HepG2 (cell line): Measurements from ENCODE around the gene TXNDC11. TPM values are rescaled to one million over a fixed set of nuclear protein-coding genes. Genes with fewer than 3 reads are reported as not detected.

Experiments
- AKNA ChIP-seq: sonication (generic); formaldehyde crosslinking; IDR thresholded peaks from 2 replicates; pipeline ENCODE4 v1.4.0; 2020; ENCODE audit warnings: missing genetic modification reagents, borderline replicate concordance
- CBX1 ChIP-seq: IDR thresholded peaks from one replicate; pipeline ENCODE4 v1.6.1; 2016; ENCODE audit warnings: antibody characterized with exemption, low read depth
- FOXP4 ChIP-seq: sonication (generic); formaldehyde crosslinking; IDR thresholded peaks from 2 replicates; pipeline ENCODE4 v1.4.0; 2020; ENCODE audit warnings: missing genetic modification reagents
- MAF1 ChIP-seq: sonication (generic); formaldehyde crosslinking; IDR thresholded peaks from 2 replicates; pipeline ENCODE4 v1.5.0; 2020; ENCODE audit warnings: missing genetic modification reagents, borderline replicate concordance
- MBD4 ChIP-seq: IDR thresholded peaks from 2 replicates; pipeline ENCODE4 v1.6.1; 2012; ENCODE audit warnings: low read length, inconsistent platforms, borderline replicate concordance
- NFYB ChIP-seq: sonication (generic); formaldehyde crosslinking; IDR thresholded peaks from 2 replicates; pipeline ENCODE4 v1.4.0; 2020; ENCODE audit warnings: missing genetic modification reagents
- NR2F2 ChIP-seq: IDR thresholded peaks from 2 replicates; pipeline ENCODE4 v1.6.1; 2012; ENCODE audit warnings: low read depth, inconsistent platforms, borderline replicate concordance
- POLR2AphosphoS5 ChIP-seq: IDR thresholded peaks from 2 replicates; pipeline ENCODE4 v1.6.1; 2012; ENCODE audit warnings: low read depth, low read length
- PRDM15 ChIP-seq: sonication (generic); formaldehyde crosslinking; IDR thresholded peaks from 2 replicates; pipeline ENCODE4 v1.4.0; 2020; ENCODE audit warnings: missing genetic modification reagents
- RBAK ChIP-seq: sonication (generic); formaldehyde crosslinking; IDR thresholded peaks from 2 replicates; pipeline ENCODE4 v1.5.1; 2020; ENCODE audit warnings: mild to moderate bottlenecking, missing genetic modification reagents
- RBM39 ChIP-seq: fragments of 200-400 bp; formaldehyde crosslinking; IDR thresholded peaks from one replicate; pipeline ENCODE4 v1.6.1; 2018; ENCODE audit warnings: antibody characterized with exemption, mild to moderate bottlenecking, low read depth, low read length; ENCODE audit not compliant: poor library complexity, severe bottlenecking
- SAP130 ChIP-seq: IDR thresholded peaks from 2 replicates; pipeline ENCODE4 v1.6.1; 2016; ENCODE audit warnings: low read depth
- TEAD2 ChIP-seq: sonication (generic); formaldehyde crosslinking; IDR thresholded peaks from 2 replicates; pipeline ENCODE4 v1.9.0; 2021; ENCODE audit warnings: missing genetic modification reagents
- TGIF2 ChIP-seq: IDR thresholded peaks from 2 replicates; pipeline ENCODE4 v1.6.1; 2016; ENCODE audit warnings: control low read depth, missing compliant biosample characterization
- ZNF264 ChIP-seq: sonication (generic); formaldehyde crosslinking; IDR thresholded peaks from 2 replicates; pipeline ENCODE4 v1.4.0; 2020; ENCODE audit warnings: missing genetic modification reagents
- ZNF761 ChIP-seq: sonication (generic); formaldehyde crosslinking; conservative IDR thresholded peaks from 2 replicates; pipeline ENCODE4 v1.4.0; 2020; ENCODE audit warnings: mild to moderate bottlenecking, missing genetic modification reagents
- ZNF770 ChIP-seq: sonication (generic); formaldehyde crosslinking; IDR thresholded peaks from 2 replicates; pipeline ENCODE4 v1.5.0; 2020; ENCODE audit warnings: mild to moderate bottlenecking, missing genetic modification reagents
- polyA plus RNA-seq, 8 experiments: library from polyadenylated mRNA; depleted of rRNA in 3 of 8; stranded (reverse) in 7 of 8; unstranded in 1 of 8; fragments of >200 nt; fragmentation: Illumina TruSeq in 4 of 8; extraction: Trizol in 4 of 8; gene quantifications; 2 replicates each; pipeline versions ENCODE4 v1.2.1 to v1.2.3, GENCODE V29; 2011 to 2016; ENCODE audit warnings: low read depth in 4 of 8, missing spikeins in 1 of 8, mixed read lengths in 1 of 8; ENCODE audit not compliant: insufficient read depth in 1 of 8
- total RNA-seq, 5 experiments: library from RNA; depleted of rRNA; stranded (reverse); fragments of >200 nt; fragmentation: Illumina TruSeq; extraction: Trizol; gene quantifications; 2 replicates each; pipeline ENCODE4 v1.2.3, GENCODE V29; 2016; ENCODE audit warnings: low read depth in 1 of 5

TXNDC11 gene
- total and polyA plus RNA-seq, 2 of the 13 experiments (the other 11 are each of a cell fraction or from before 2014, with no cell fraction given), result 74.9 to 123 TPM

GRCh38 chr16:11743308-11744074 is 834 bp upstream of the TXNDC11 start (continued):
- TF ChIP-seq ZNF770 (CRISPR knock-in tag) (no peak), SAP130 (CRISPR knock-in tag) (peak; percentile 91), FOXP4 (peak; percentile 79), ZNF761 (CRISPR knock-in tag) (no peak), AKNA (CRISPR knock-in tag) (peak; percentile 89), ZNF264 (CRISPR knock-in tag) (peak; percentile 82; the same call in 1 of the 2 replicates), RBAK (no peak), MBD4 (peak; percentile 76; the same call in 1 of the 2 replicates), MAF1 (CRISPR knock-in tag) (no peak), POLR2AphosphoS5 (peak; percentile 81), TEAD2 (CRISPR knock-in tag) (no peak), PRDM15 (peak; percentile 52; the same call in 1 of the 2 replicates), RBM39 (peak; percentile 35), TGIF2 (CRISPR knock-in tag) (peak; percentile 88), NR2F2 (peak; percentile 48; the same call in 1 of the 2 replicates), NFYB (CRISPR knock-in tag) (peak; percentile 38; the same call in 1 of the 2 replicates), CBX1 (peak; percentile 84)
